Panc1 (cell line): ENCODE results near the gene PCDH20. TPM values are rescaled to one million over a fixed set of nuclear protein-coding genes. Genes with fewer than 3 reads are reported as not detected.

Experiments
- ATAC-seq: fragments of 200-7000 bp; cut with Tn5 transposase; 2 replicates; pipeline ENCODE4 v1.9.1; 2020; ENCODE audit warnings: mild to moderate bottlenecking, moderate library complexity
- Bru-seq: library from RNA; stranded (reverse); fragments of 400-500 nt; gene quantifications from one replicate; lab custom pipeline; 2021; lab: Mats Ljungman, UMichigan
- BruChase-seq, 2 experiments: library from RNA; stranded (reverse); fragments of 400-500 nt; gene quantifications; one replicate each; lab custom pipeline; 2021; lab: Mats Ljungman, UMichigan
- BruUV-seq: library from RNA; stranded (reverse); fragments of 400-500 nt; replicated peaks from 2 replicates; lab custom pipeline; 2021; lab: Mats Ljungman, UMichigan
- CTCF ChIA-PET: fragments of 300-600 bp; sonication (Branson Sonifier 250); formaldehyde crosslinking; loops from one replicate; lab custom pipeline; 2022; ENCODE audit warnings: antibody characterized with exemption; lab: Charles Lee
- POLR2A ChIA-PET: fragments of 300-600 bp; sonication (Branson Sonifier 250); formaldehyde crosslinking; loops from one replicate; lab custom pipeline; 2022; ENCODE audit warnings: antibody characterized with exemption; lab: Charles Lee
- DNase-seq: peaks from one replicate; pipeline ENCODE4 v3.0.0-alpha.2; 2010; ENCODE audit warnings: low read depth, low spot score
- H3K27ac ChIP-seq: 2 replicates; pipeline ENCODE4 v1.5.1; 2011; ENCODE audit warnings: mild to moderate bottlenecking, low read length, inconsistent platforms
- H3K27me3 ChIP-seq: fragments of 200-500 bp; sonication (Bioruptor generic); 2 replicates; pipeline ENCODE4 v1.6.0; 2014; ENCODE audit warnings: low read length, inconsistent platforms; ENCODE audit not compliant: control insufficient read depth, insufficient read depth
- H3K36me3 ChIP-seq: fragments of 200-500 bp; sonication (Bioruptor generic); 2 replicates; pipeline ENCODE4 v1.5.1; 2014; ENCODE audit warnings: inconsistent platforms, mild to moderate bottlenecking, low read length, moderate library complexity; ENCODE audit not compliant: control insufficient read depth, insufficient read depth
- H3K4me1 ChIP-seq: 2 replicates; pipeline ENCODE4 v1.5.1; 2011; ENCODE audit warnings: inconsistent platforms, mild to moderate bottlenecking, low read length, moderate library complexity; ENCODE audit not compliant: control insufficient read depth, insufficient read depth
- H3K4me3 ChIP-seq, 2 experiments: 2 replicates each; pipeline ENCODE4 v1.5.1; 2011 to 2012; ENCODE audit warnings: low read depth in 2 of 2, low read length in 2 of 2, mild to moderate bottlenecking in 2 of 2, inconsistent platforms in 1 of 2, moderate library complexity in 1 of 2
- H3K9me3 ChIP-seq: fragments of 200-500 bp; sonication (Bioruptor generic); 2 replicates; pipeline ENCODE4 v1.5.1; 2014; ENCODE audit warnings: low read depth, mild to moderate bottlenecking, inconsistent platforms, low read length, moderate library complexity; ENCODE audit not compliant: control insufficient read depth, insufficient read depth
- POLR2AphosphoS5 ChIP-seq: IDR thresholded peaks from 2 replicates; pipeline ENCODE4 v1.6.1; 2012; ENCODE audit warnings: mild to moderate bottlenecking, low read depth, low read length, moderate library complexity
- SIN3A ChIP-seq: IDR thresholded peaks from 2 replicates; pipeline ENCODE4 v1.6.1; 2012; ENCODE audit warnings: low read depth, mild to moderate bottlenecking, low read length, moderate library complexity, borderline replicate concordance; ENCODE audit not compliant: insufficient read depth
- TCF7L2 ChIP-seq: IDR thresholded peaks from 2 replicates; pipeline ENCODE4 v1.6.1; 2011; ENCODE audit warnings: mild to moderate bottlenecking, low read depth, low read length, inconsistent platforms
- in situ Hi-C: cut with HindIII; loops from 2 replicates; pipeline ENCODE4 v1.10.0; 2016; ENCODE audit warnings: low sequenced_read_pairs, low pct_unique_long_range_greater_than_20kb
- intact Hi-C: fragments of 100-400 bp; cut with micrococcal nuclease; formaldehyde crosslinking; loops from one replicate; pipeline ENCODE4 v1.10.0; 2022; ENCODE audit not compliant: unreplicated experiment
- long read RNA-seq: library from polyadenylated mRNA; unstranded; transcript quantifications from one replicate; pipeline ENCODE4 v2.0.0, GENCODE V29; 2021; ENCODE audit not compliant: unreplicated experiment
- polyA plus RNA-seq: library from polyadenylated mRNA; unstranded; fragments of >200 nt; gene quantifications from one replicate; pipeline ENCODE4 v1.2.1, GENCODE V29; 2012; ENCODE audit warnings: missing spikeins; ENCODE audit not compliant: insufficient read length
- total RNA-seq: library from RNA; stranded (reverse); gene quantifications from one replicate; pipeline ENCODE4 v1.2.1, GENCODE V29; 2021; ENCODE audit not compliant: unreplicated experiment
- TF ChIP-seq, protein P1 (sequence below), 2 experiments: IDR thresholded peaks; 2 replicates each; pipeline ENCODE4 v1.6.1; 2011 to 2012; ENCODE audit warnings: low read depth in 2 of 2, control low read depth in 1 of 2, low read length in 1 of 2, mild to moderate bottlenecking in 1 of 2, moderate library complexity in 1 of 2; ENCODE audit not compliant: insufficient read depth in 1 of 2
- TF ChIP-seq, protein P2 (sequence below): fragments of 450-650 bp; IDR thresholded peaks from 2 replicates; pipeline ENCODE4 v1.5.1; 2017; ENCODE audit warnings: mild to moderate bottlenecking

Gene PCDH20, protein sequence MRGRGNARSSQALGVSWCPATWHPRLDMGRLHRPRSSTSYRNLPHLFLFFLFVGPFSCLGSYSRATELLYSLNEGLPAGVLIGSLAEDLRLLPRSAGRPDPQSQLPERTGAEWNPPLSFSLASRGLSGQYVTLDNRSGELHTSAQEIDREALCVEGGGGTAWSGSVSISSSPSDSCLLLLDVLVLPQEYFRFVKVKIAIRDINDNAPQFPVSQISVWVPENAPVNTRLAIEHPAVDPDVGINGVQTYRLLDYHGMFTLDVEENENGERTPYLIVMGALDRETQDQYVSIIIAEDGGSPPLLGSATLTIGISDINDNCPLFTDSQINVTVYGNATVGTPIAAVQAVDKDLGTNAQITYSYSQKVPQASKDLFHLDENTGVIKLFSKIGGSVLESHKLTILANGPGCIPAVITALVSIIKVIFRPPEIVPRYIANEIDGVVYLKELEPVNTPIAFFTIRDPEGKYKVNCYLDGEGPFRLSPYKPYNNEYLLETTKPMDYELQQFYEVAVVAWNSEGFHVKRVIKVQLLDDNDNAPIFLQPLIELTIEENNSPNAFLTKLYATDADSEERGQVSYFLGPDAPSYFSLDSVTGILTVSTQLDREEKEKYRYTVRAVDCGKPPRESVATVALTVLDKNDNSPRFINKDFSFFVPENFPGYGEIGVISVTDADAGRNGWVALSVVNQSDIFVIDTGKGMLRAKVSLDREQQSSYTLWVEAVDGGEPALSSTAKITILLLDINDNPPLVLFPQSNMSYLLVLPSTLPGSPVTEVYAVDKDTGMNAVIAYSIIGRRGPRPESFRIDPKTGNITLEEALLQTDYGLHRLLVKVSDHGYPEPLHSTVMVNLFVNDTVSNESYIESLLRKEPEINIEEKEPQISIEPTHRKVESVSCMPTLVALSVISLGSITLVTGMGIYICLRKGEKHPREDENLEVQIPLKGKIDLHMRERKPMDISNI
- total RNA-seq (3.4 TPM), Bru-seq, nascent RNA (percentile 39 among the genes with signal in this experiment), BruChase-seq, experiment 1, labeled RNA remaining after a 2-hour chase (percentile 46 among the genes with signal in this experiment), BruChase-seq, experiment 2, labeled RNA remaining after a 6-hour chase (percentile 65 among the genes with signal in this experiment)
- polyA plus RNA-seq = 7.5 TPM
- long read RNA-seq, full-length matches to known transcripts = 11 of 16 reads
- long read RNA-seq, partial matches to known transcripts = 0 of 16 reads
- long read RNA-seq, other reads (novel, unspliced or antisense) = 5 of 16 reads

DNA sequence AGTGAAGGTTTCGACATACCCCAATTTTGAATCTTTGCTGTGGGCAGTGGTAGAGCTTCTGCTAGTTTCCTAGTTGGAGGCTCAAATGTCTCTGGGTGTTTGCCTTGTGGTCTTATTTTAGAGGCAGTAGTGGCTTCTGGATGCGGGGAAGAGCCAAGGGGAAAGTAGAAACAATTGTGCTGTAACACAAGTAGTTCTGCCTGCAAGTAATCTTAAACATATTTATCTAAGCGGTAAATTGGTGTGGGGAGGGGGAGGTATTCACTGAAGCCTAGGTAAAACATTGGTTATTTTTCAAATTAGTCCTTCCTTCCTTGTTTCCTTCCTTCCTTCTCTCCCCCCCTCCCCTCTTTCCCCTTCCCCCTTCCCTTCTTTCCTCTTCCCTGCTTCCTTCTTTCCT, at the start of gene PCDH20:
TSS of gene PCDH20 (minus strand) at position 101 of the 400 bp plus-strand sequence. CDS start 691 bp downstream, outside the sequence.
- H3K4me3 ChIP-seq = peak within 1 kb of the TSS; percentile 44 to 63
- CTCF ChIA-PET = no interaction called here
- no peaks in the 10 kb centered on the region; the same call in 1 of the 2 replicates for H3K4me1 ChIP-seq
- POLR2A ChIA-PET = no interaction called here
- no TSS peak for BruUV-seq
- intact Hi-C loops = loop anchor here (10.0 kb wide), 1 partner anchor 791 kb away; no protein-coding TSS in a partner anchor
- H3K27me3 ChIP-seq = no peaks in the 10 kb centered on the region
- no peak within 1 kb of the TSS for H3K27ac ChIP-seq
- TF ChIP-seq SIN3A (no peak), TCF7L2 (no peak), POLR2AphosphoS5 (no peak)
- TF ChIP-seq, protein P1, sequence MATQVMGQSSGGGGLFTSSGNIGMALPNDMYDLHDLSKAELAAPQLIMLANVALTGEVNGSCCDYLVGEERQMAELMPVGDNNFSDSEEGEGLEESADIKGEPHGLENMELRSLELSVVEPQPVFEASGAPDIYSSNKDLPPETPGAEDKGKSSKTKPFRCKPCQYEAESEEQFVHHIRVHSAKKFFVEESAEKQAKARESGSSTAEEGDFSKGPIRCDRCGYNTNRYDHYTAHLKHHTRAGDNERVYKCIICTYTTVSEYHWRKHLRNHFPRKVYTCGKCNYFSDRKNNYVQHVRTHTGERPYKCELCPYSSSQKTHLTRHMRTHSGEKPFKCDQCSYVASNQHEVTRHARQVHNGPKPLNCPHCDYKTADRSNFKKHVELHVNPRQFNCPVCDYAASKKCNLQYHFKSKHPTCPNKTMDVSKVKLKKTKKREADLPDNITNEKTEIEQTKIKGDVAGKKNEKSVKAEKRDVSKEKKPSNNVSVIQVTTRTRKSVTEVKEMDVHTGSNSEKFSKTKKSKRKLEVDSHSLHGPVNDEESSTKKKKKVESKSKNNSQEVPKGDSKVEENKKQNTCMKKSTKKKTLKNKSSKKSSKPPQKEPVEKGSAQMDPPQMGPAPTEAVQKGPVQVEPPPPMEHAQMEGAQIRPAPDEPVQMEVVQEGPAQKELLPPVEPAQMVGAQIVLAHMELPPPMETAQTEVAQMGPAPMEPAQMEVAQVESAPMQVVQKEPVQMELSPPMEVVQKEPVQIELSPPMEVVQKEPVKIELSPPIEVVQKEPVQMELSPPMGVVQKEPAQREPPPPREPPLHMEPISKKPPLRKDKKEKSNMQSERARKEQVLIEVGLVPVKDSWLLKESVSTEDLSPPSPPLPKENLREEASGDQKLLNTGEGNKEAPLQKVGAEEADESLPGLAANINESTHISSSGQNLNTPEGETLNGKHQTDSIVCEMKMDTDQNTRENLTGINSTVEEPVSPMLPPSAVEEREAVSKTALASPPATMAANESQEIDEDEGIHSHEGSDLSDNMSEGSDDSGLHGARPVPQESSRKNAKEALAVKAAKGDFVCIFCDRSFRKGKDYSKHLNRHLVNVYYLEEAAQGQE (IDR thresholded peaks at IDR 0.05; ENCODE audit: insufficient read depth in 1 of 2, low read depth in 2 of 2, low read length in 1 of 2) = no peak
- TF ChIP-seq, protein P2, sequence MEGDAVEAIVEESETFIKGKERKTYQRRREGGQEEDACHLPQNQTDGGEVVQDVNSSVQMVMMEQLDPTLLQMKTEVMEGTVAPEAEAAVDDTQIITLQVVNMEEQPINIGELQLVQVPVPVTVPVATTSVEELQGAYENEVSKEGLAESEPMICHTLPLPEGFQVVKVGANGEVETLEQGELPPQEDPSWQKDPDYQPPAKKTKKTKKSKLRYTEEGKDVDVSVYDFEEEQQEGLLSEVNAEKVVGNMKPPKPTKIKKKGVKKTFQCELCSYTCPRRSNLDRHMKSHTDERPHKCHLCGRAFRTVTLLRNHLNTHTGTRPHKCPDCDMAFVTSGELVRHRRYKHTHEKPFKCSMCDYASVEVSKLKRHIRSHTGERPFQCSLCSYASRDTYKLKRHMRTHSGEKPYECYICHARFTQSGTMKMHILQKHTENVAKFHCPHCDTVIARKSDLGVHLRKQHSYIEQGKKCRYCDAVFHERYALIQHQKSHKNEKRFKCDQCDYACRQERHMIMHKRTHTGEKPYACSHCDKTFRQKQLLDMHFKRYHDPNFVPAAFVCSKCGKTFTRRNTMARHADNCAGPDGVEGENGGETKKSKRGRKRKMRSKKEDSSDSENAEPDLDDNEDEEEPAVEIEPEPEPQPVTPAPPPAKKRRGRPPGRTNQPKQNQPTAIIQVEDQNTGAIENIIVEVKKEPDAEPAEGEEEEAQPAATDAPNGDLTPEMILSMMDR = no peak
- H3K9me3 ChIP-seq = no peaks in the 10 kb centered on the region
- in situ Hi-C loops = no loop called here
- no peaks in the 10 kb centered on the region for H3K36me3 ChIP-seq
- no peak for ATAC-seq
- DNase-seq = no peak

DNA sequence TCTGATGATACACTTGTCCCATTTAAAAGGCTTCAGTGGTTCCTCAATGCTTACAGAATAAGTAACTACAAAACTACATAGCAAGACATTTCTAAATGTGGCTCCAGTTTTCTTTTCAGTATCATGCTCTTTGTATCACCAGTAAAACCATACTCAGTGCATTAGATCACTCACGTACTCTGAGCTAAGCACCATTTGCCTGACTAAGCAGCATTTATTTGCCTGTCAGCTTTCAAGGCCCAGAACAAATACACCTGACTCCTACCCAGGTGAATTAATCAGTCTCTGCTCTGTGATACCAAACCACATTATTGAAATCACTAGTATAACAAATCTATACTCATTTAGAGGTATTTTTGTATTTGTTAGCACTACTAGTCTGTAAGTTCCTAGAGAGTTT, 47.4 kb upstream of the PCDH20 start:
- Histone ChIP-seq H3K4me3 (no peak overlapping the region), H3K9me3 (no peaks in the 10 kb centered on the region), H3K27me3 (no peaks in the 10 kb centered on the region), H3K27ac (no peak overlapping the region), H3K4me1 (no peaks in the 10 kb centered on the region), H3K36me3 (no peaks in the 10 kb centered on the region)
- in situ Hi-C loops = no loop called here
- DNase-seq (no peak), ATAC-seq (no peak)
- BruUV-seq = no TSS peak
- TF ChIP-seq TCF7L2 = no peak
- TF ChIP-seq, protein P1 (IDR thresholded peaks at IDR 0.05; ENCODE audit: insufficient read depth in 1 of 2, low read depth in 2 of 2, low read length in 1 of 2) = no peak
- TF ChIP-seq SIN3A = no peak
- TF ChIP-seq POLR2AphosphoS5 = no peak
- TF ChIP-seq, protein P2 = no peak
- CTCF ChIA-PET = no interaction called here
- intact Hi-C loops = no loop called here
- POLR2A ChIA-PET = no interaction called here
